Measurements from ENCODE around the gene SHISA5. TPM values are rescaled to one million over a fixed set of nuclear protein-coding genes. Genes with fewer than 3 reads are reported as not detected.
A peak's percentile ranks its signal among the peaks of the same experiment; 100 is the strongest.

The SHISA5 gene
- total RNA-seq, 2 donors from 2014 or later: 66.9 to 120 TPM

DNA sequence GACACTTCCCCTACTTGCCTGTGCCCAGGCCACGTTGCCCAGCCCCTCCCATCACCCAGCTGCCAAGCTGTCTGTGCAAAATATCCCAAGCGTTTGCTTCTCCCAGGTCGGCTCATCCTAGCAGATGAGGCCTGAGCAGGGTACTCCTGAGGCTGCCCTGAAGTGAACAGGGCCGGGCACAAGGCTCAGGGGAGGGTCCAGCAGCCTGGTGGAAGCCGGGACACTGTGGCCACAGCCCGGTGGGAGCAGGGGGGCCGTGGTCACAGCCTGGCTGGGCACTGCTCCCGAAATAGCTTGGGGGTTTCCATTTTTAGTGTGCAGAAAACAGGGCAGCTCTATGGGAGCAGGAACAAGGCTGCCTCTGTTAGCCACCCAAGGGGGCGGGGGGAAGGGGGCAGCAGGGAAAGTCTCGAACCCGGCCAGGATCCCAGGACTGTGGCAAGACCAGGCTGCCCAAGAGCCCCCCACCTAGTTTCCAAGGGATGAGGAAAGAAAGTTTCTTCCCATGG is 77.5 kb downstream of the SHISA5 start:
- Histone ChIP-seq H3K36me3 (no peaks in the 10 kb centered on the region), H3K27me3 (no peaks in the 10 kb centered on the region), H3K4me3 (peak overlapping the region in 1 of 2 donors; percentile 79), H3K9me3 (no peaks in the 10 kb centered on the region), H3K27ac (peak overlapping the region; percentile 91 to 94), H3K4me1 (peaks cover 0 to 87% of the 10 kb centered on the region in 2 donors)
- no peak for DNase-seq (ENCODE audit: low spot score)
- TF ChIP-seq, protein P1, sequence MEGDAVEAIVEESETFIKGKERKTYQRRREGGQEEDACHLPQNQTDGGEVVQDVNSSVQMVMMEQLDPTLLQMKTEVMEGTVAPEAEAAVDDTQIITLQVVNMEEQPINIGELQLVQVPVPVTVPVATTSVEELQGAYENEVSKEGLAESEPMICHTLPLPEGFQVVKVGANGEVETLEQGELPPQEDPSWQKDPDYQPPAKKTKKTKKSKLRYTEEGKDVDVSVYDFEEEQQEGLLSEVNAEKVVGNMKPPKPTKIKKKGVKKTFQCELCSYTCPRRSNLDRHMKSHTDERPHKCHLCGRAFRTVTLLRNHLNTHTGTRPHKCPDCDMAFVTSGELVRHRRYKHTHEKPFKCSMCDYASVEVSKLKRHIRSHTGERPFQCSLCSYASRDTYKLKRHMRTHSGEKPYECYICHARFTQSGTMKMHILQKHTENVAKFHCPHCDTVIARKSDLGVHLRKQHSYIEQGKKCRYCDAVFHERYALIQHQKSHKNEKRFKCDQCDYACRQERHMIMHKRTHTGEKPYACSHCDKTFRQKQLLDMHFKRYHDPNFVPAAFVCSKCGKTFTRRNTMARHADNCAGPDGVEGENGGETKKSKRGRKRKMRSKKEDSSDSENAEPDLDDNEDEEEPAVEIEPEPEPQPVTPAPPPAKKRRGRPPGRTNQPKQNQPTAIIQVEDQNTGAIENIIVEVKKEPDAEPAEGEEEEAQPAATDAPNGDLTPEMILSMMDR (IDR thresholded peaks at IDR 0.05): no peak

DNA sequence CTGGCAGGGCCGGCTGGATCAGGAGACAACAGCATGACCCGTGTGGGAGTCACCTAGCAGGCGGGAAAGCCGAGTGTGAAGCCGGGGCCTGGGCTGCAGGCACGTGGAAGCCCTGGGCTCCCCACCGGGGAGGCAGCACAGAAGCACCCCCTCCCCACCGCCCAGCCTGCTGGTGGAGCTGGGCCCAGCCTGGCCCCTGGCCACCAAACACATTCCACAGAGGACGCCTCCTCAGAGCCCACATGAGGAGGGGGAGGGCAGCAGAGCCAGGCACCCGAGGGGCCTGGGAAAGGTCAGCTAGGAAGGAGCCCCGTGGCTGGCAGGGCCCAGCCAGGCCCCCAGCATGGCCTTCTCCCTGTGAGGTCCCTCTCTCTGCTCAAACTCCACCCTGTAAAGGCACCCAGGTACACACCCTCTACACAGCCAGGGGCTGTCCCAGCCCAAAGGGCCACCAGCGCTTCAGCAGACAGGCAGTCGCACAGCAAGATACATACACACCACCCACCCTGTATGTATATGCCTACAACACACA is 78.6 kb downstream of the SHISA5 start:
- DNase-seq (ENCODE audit: low spot score): no peak
- peak overlapping the region; percentile 91 to 94 for H3K27ac ChIP-seq
- H3K4me3 ChIP-seq: no peak overlapping the region
- H3K9me3 ChIP-seq: no peaks in the 10 kb centered on the region
- H3K36me3 ChIP-seq: no peaks in the 10 kb centered on the region
- H3K4me1 ChIP-seq: peaks cover 0 to 92% of the 10 kb centered on the region in 2 donors
- TF ChIP-seq, protein P1 (IDR thresholded peaks at IDR 0.05): no peak
- no peaks in the 10 kb centered on the region for H3K27me3 ChIP-seq

DNA sequence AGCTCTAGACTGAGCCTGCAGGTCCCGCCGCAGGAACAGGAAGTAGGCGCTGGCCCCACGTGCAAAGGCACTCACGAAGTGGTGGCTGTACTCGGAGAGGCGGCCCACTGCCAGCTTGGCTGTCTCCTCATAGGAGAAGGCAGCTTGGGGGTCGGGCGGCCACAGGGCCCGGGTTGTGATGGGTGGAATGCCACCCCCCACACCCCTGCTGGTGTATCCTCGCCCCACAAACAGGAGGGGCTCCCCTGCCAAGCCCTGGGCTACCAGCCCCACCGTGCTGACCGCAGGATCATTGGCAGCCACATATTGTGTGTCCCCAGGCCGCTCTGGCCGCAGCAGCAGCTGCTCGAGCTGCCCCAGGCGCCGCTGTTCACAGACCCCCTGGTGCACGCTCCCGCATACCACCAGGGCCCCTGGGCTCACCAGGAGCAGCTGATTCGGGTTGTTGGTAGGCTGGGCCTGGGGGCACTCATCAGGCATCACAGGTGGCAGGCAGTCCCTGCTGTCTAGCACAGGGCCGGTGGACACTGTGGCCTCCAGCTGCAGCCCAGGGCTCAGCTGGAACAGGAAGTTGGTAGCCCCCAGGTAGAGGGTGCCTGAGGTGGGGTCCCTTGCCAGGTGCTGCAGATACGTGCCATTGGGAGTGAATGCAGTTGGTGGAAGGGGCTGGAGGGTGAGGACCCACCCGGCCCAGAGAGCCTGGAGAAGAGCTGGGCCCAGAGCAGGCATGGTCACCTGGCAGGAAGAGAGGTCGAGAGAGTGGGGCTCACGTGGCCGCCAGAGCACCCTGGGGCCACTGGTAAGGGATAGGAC is 79.9 kb downstream of the SHISA5 start:
- TF ChIP-seq, protein P1 (IDR thresholded peaks at IDR 0.05): no peak
- Histone ChIP-seq H3K27me3 (no peaks in the 10 kb centered on the region), H3K36me3 (peaks cover 3% of the 10 kb centered on the region), H3K9me3 (no peaks in the 10 kb centered on the region), H3K27ac (peak overlapping the region; percentile 91 to 94), H3K4me3 (no peak overlapping the region), H3K4me1 (peaks cover 0 to 84% of the 10 kb centered on the region in 2 donors)
- no peak for DNase-seq (ENCODE audit: low spot score)

DNA sequence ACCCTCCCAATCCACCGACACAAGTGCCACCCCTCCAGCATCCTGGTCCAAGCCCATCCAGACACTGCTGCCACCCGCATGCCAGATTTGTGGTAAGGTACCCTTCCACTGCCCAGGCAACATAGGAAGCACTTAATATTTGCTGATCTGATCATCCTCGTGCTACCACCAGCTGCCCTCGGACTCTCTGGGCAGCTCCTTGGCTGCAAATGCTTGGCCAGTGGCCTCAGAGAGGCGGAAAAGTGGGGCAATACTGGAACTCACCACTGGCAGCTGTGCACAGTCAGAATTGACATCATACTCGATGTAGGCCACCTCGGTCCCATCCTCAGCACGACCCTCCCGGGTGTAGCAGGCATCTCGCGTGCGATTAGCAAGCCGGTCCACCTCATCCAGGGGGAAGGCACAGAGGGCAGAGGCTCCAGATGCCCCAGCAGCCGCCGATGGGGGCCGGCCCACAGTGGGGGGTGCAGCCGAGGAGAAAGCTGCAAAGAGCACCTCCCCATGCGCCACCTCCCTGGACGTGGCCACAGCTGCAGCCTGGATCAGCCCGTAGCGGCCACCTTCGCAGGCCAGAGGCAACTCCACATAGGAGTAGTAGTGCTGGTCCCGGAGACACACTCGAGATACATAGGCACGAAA is 80.6 kb downstream of the SHISA5 start:
- DNase-seq (ENCODE audit: low spot score): no peak
- peaks cover 10% of the 10 kb centered on the region for H3K36me3 ChIP-seq
- no peaks in the 10 kb centered on the region for H3K27me3 ChIP-seq
- TF ChIP-seq, protein P1 (IDR thresholded peaks at IDR 0.05): no peak
- peaks cover 0 to 79% of the 10 kb centered on the region in 2 donors for H3K4me1 ChIP-seq
- no peak overlapping the region for H3K4me3 ChIP-seq
- no peaks in the 10 kb centered on the region for H3K9me3 ChIP-seq
- H3K27ac ChIP-seq: peak overlapping the region in 1 of 2 donors; percentile 91

DNA sequence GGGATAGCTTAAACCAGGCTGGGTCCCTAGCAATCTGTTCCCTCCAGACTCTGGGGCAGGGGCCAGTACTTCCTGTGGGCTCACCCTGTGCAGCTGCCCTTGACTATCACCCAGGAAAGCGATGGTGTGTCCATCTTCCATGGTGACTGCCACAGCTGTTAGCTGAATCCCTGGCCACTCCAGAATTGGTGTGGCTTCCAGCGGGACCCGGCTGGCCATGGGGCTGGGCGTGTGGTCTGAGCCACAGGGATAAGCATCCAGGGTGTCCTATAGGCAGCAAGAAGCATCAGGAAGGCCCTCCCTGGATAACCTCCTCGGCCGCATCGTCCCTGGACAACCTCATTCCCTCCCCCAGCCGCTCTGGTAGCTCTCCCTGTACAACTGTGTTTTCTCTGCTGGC is 81.3 kb downstream of the SHISA5 start:
- Histone ChIP-seq H3K27ac (peak overlapping the region in 1 of 2 donors; percentile 91), H3K27me3 (no peaks in the 10 kb centered on the region), H3K36me3 (peaks cover 17% of the 10 kb centered on the region), H3K4me3 (no peak overlapping the region), H3K4me1 (peaks cover 0 to 72% of the 10 kb centered on the region in 2 donors), H3K9me3 (no peaks in the 10 kb centered on the region)
- TF ChIP-seq, protein P1 (IDR thresholded peaks at IDR 0.05): no peak
- no peak for DNase-seq (ENCODE audit: low spot score)
